Measurements from ENCODE around the gene POR.

Gene POR

DNA sequence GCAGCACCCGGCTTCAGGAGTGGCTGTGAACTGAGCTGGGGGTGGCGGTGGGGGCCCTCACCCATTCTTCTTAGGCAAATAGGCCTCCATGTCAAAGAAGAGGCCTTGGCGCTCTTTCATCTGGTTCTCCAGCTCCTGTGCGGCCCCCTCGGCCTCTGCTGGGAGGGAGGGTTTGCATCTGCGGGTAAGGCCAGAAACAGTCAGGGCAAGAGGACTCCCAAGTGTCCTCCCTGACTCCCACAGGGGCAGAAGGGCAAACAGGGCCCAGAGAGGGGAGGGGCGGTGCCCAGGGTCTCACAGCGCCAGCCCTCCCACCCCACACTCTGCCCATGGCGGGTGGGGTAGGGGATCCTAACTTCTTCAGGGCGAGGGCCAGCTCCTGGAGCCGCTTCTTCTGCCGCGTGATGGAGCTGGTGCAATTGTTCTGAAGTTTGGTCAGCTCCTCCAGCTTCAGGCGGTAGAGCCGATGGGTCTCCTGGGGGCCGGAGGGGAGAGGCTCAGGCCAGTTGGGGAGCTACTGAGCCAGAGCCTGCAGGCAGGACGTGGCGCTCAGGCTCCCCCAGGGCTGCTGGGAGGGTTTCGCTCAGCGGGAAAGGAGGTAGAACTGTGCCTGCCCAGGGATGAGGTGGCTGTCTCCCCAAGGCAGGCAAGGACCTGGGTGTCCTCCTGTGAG lies 77.3 kb downstream of the POR start:
- no peak overlapping the region for H3K4me3 ChIP-seq (replicated peaks in 1 of 2; ENCODE audit: low read depth in 2 of 2, low read length in 2 of 2)
- TF ChIP-seq CTCF (IDR thresholded peaks at IDR 0.05; ENCODE audit: low read depth, low read length), result no peak
- DNase-seq (ENCODE audit: low read depth in 2 of 2), result no peak

- DNase-seq (ENCODE audit: low read depth in 2 of 2), result peak; percentile 48 to 82
- TF ChIP-seq CTCF (IDR thresholded peaks at IDR 0.05; ENCODE audit: low read depth, low read length), result no peak
- H3K4me3 ChIP-seq (replicated peaks in 1 of 2; ENCODE audit: low read depth in 2 of 2, low read length in 2 of 2), result peak overlapping the region; percentile 66 to 73
Measured at GRCh38 chr7:75993689-75994387, 78.9 kb downstream of the POR start.

DNA sequence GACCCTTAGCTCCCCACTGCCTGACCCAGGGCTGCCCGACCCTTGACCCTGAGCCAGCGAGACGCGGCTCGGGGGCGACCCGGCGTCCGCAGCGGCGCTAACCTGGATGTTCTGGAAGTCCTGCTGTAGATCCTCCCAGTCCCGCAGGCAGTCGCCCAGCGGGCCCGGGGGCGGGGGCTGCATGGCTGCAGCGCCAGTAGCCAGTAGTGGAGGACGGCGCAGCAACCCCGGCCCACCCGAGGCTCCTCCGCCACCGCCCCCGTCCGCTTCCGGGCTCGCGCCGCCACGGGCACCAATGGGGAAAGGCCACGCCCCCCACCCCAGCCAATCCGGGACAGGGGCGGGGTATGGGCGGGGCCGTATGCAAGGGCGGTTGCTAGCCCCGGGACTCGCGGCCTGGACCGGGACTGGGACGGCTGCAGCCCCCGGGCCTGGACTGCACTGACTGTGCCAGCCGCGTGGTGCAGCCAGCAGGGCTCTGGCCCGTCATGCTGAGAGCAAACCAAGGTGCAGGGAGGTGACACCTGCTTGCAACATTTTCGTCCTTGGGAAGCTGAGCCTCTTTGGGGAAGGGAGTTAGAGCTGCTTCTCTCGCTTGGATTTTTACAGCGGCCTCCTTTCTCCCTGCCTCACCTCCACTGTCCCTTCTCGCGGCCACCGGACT lies 79.6 kb downstream of the POR start, which contains the start of gene TMEM120A:
TSS of gene TMEM120A (minus strand) at position 208 of the 664 bp plus-strand sequence. CDS start at position 183, 25 bp downstream.
- DNase-seq (ENCODE audit: low read depth in 2 of 2), result peak; percentile 88 to 96
- peak; percentile 14 for TF ChIP-seq CTCF (IDR thresholded peaks at IDR 0.05; ENCODE audit: low read depth, low read length)
- peak within 1 kb of the TSS; percentile 66 to 73 for H3K4me3 ChIP-seq (replicated peaks in 1 of 2; ENCODE audit: low read depth in 2 of 2, low read length in 2 of 2)

GRCh38 chr7:75995052-75995471 lies 80.1 kb downstream of the POR start:
- no peak for DNase-seq (ENCODE audit: low read depth in 2 of 2)
- H3K4me3 ChIP-seq (replicated peaks in 1 of 2; ENCODE audit: low read depth in 2 of 2, low read length in 2 of 2), result peak overlapping the region; percentile 32 to 49
- TF ChIP-seq CTCF (IDR thresholded peaks at IDR 0.05; ENCODE audit: low read depth, low read length), result no peak

DNA sequence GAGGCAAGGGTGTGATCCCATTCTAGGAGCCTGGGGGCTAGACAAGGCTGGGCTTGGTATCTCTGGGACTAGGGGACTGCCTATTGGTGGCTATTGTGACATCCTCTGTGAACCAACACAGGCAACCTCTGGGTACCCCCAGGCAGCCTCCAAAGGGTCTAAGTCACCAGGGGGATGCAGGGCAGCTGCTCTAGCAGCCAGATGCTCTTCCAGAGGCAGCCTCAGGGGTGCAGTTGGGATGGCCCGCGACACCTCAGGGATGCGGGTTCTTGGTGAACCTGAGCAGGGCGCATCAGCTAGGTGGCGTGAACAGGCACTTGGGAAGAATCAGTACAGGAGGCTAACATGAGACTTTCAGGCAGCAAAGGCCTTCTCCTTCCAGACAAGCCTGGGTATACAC lies 81.0 kb downstream of the POR start:
- no peak for TF ChIP-seq CTCF (IDR thresholded peaks at IDR 0.05; ENCODE audit: low read depth, low read length)
- H3K4me3 ChIP-seq (replicated peaks in 1 of 2; ENCODE audit: low read depth in 2 of 2, low read length in 2 of 2), result no peak overlapping the region
- DNase-seq (ENCODE audit: low read depth in 2 of 2), result no peak

DNA sequence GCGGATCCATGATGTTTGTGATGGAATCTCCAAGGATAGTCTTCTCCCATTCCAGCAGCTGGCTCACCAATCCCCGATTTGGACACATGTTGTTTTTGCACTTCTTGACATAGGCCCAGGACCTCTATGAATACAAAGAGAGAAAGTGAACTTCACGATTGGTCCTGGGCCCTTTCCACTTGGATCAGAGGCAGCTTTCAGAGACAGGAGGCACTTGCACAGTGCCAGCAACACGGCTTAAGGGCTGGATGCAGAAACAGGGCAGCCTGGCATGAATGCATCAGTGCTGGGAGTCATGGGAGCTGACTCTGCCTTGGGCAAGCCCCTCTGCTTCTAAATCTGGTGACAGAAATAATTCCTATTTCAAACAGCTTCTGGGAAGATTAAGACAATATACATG lies 81.5 kb downstream of the POR start:
- H3K4me3 ChIP-seq (replicated peaks in 1 of 2; ENCODE audit: low read depth in 2 of 2, low read length in 2 of 2), result no peak overlapping the region
- no peak for TF ChIP-seq CTCF (IDR thresholded peaks at IDR 0.05; ENCODE audit: low read depth, low read length)
- DNase-seq (ENCODE audit: low read depth in 2 of 2), result no peak

Measured in cardiac fibroblast (primary cell).